H1 (cell line): Measurements from ENCODE around the gene OR52M1. TPM values are rescaled to one million over a fixed set of nuclear protein-coding genes. Genes with fewer than 3 reads are reported as not detected.

ENCODE experiments used
- CHD1 ChIP-seq: IDR thresholded peaks from 2 replicates; pipeline ENCODE4 v1.6.1; 2012; ENCODE audit warnings: low read depth, low read length, improper control_type of control experiment
- CHD7 ChIP-seq: fragments of 300-600 bp; sonication (generic); IDR thresholded peaks from 2 replicates; pipeline ENCODE4 v1.7.1; 2012; ENCODE audit warnings: low read length, moderate library complexity, mild to moderate bottlenecking, inconsistent platforms; ENCODE audit not compliant: insufficient replicate concordance
- KDM1A ChIP-seq: fragments of 200-600, 300-600 bp; sonication (generic); IDR thresholded peaks from 2 replicates; pipeline ENCODE4 v1.7.1; 2016; ENCODE audit warnings: mild to moderate bottlenecking, low read length, borderline replicate concordance
- NRF1 ChIP-seq: IDR thresholded peaks from 2 replicates; pipeline ENCODE4 v1.6.1; 2011; ENCODE audit warnings: mild to moderate bottlenecking, low read depth, low read length, improper control_type of control experiment
- RNF2 ChIP-seq: fragments of 200-900, 300-1000 bp; sonication (generic); IDR thresholded peaks from 2 replicates; pipeline ENCODE4 v1.7.1; 2016; ENCODE audit warnings: borderline replicate concordance, low read depth, mild to moderate bottlenecking, antibody characterized with exemption, low read length; ENCODE audit not compliant: poor library complexity, severe bottlenecking; ENCODE audit errors: missing control alignments
- SUZ12 ChIP-seq: fragments of 200-600 bp; sonication (generic); IDR thresholded peaks from 2 replicates; pipeline ENCODE4 v1.6.1; 2012; ENCODE audit warnings: mild to moderate bottlenecking, inconsistent platforms, low read length, moderate library complexity, mixed read lengths
- ZNF274 ChIP-seq: IDR thresholded peaks from 2 replicates; pipeline ENCODE4 v1.7.0; 2012; ENCODE audit warnings: low read length, borderline replicate concordance; ENCODE audit errors: extremely low read depth
- polyA plus RNA-seq, 7 experiments: library from polyadenylated mRNA; depleted of rRNA in 3 of 7; stranded (reverse) in 5 of 7; unstranded in 2 of 7; fragments of >200 nt in 5 of 7; fragments of 200-250 nt in 2 of 7; gene quantifications; 1 replicate in 5 of 7; 2 replicates in 1 of 7; 4 replicates in 1 of 7; pipeline versions ENCODE4 v1.2.1 to v1.2.3, GENCODE V29; 2011 to 2013; ENCODE audit warnings: missing spikeins in 2 of 7, mixed read lengths in 2 of 7
- total RNA-seq: library from RNA; stranded (reverse); fragmentation: NEBNext Ultra II Directional; extraction: Animal tissue kit (Norgen Biotek cat#: 25700); gene quantifications from 2 replicates; pipeline ENCODE4 v1.2.1, GENCODE V29; 2021
- TF ChIP-seq, protein P1 (sequence below): IDR thresholded peaks from 2 replicates; pipeline ENCODE4 v1.6.1; 2011; ENCODE audit warnings: low read length, improper control_type of control experiment

Gene OR52M1
- total and polyA plus RNA-seq, 2 of the 8 experiments (the other 6 are each of a cell fraction or from before 2014, with no cell fraction given): not detected

- TF ChIP-seq CHD7 (no peak), KDM1A (no peak), NRF1 (no peak), CHD1 (no peak), RNF2 (no peak), ZNF274 (no peak), SUZ12 (no peak)
- TF ChIP-seq, protein P1, sequence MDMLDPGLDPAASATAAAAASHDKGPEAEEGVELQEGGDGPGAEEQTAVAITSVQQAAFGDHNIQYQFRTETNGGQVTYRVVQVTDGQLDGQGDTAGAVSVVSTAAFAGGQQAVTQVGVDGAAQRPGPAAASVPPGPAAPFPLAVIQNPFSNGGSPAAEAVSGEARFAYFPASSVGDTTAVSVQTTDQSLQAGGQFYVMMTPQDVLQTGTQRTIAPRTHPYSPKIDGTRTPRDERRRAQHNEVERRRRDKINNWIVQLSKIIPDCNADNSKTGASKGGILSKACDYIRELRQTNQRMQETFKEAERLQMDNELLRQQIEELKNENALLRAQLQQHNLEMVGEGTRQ: no peak
Observed at GRCh38 chr11:4527926-4528325, 17.1 kb upstream of the OR52M1 start (continued).
